DND-41 (cell line): Measurements from ENCODE around the gene LRP5.

Experiments
- CTCF ChIP-seq: IDR thresholded peaks from 2 replicates; pipeline ENCODE4 v1.5.1; 2012; ENCODE audit warnings: borderline replicate concordance, low read length, moderate library complexity, mild to moderate bottlenecking; ENCODE audit not compliant: poor library complexity, severe bottlenecking; ENCODE audit errors: extremely low read depth
- EZH2 ChIP-seq: IDR thresholded peaks from 3 replicates; pipeline ENCODE4 v1.6.1; 2012; ENCODE audit warnings: borderline replicate concordance, low read depth, mild to moderate bottlenecking, moderate library complexity, low read length, inconsistent platforms; ENCODE audit not compliant: severe bottlenecking

GRCh38 chr11:68353118-68353517, 40.7 kb downstream of the LRP5 start:
- TF ChIP-seq CTCF, result no peak
- TF ChIP-seq EZH2, result no peak
